Measurements from ENCODE around the gene DQX1. TPM values are rescaled to one million over a fixed set of nuclear protein-coding genes. Genes with fewer than 3 reads are reported as not detected.
A peak's percentile ranks its signal among the peaks of the same experiment; 100 is the strongest.

The DQX1 gene
- total RNA-seq, 1 donor from 2014 or later: 0.73 TPM

- ATAC-seq (ENCODE audit: low read depth): peak; percentile 39
- peaks cover 38% of the 10 kb centered on the region for H3K27me3 Mint-ChIP-seq
- POLR2A ChIA-PET: interaction anchor here (0.7 to 2.8 kb wide), 9 partner anchors 12 to 82 kb away, joined by 3 to 35 read pairs (median 5); partner anchors contain the start of genes AUP1, CCDC142, HTRA2 and MRPL53
- H3K9me3 Mint-ChIP-seq: no peaks in the 10 kb centered on the region
- peaks cover 70% of the 10 kb centered on the region for H3K4me1 Mint-ChIP-seq
- no peak for TF ChIP-seq CTCF (IDR thresholded peaks at IDR 0.05)
- H3K27ac Mint-ChIP-seq: peak overlapping the region; percentile 63
- peak overlapping the region; percentile 81 for H3K4me3 Mint-ChIP-seq
- peaks cover 33% of the 10 kb centered on the region for H3K36me3 Mint-ChIP-seq (ENCODE audit: low read depth)
- intact Hi-C loops (cut with micrococcal nuclease): loop anchor here (1.0 to 10.0 kb wide), 5 partner anchors 20 to 332 kb away; partner anchors contain the start of genes C2orf81, HK2, SEMA4F and TTC31
- CTCF ChIA-PET: interaction anchor here (0.7 to 2.5 kb wide), 6 partner anchors 17 to 86 kb away, joined by 3 to 12 read pairs (median 4); partner anchors contain the start of genes CCDC142 and TTC31
- DNase-seq: peak; percentile 67
Observed at GRCh38 chr2:74502720-74503505, 23.1 kb downstream of the DQX1 start.

DNA sequence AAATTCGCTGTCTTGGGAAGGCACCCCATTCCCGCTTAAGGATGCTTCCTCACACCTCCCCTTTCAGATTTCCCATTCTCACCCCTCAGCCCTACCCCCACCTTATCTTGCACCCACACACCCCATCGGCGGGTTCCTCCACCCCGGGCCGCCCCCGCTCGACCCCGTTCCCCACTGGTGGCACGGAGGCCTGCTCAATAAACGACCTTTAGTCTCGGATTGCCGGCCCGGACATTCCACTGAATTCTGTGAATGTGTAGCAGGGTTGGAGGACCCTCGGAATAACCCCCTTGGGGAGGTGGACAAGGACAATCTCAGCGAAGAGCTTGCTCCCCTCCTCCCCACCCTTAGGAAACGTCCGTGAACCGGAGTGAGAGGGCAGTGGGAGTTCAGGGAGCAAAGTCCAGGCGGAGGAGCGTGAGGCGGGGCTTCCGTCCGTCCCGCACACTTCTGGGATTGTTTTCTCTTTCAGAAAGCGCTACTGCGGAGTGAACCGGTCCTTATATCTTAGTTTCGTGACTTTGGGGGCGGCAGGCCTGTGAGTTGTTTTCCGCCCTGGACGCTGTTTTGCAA is 23.8 kb downstream of the DQX1 start:
- ATAC-seq (ENCODE audit: low read depth) (no peak), DNase-seq (no peak)
- Mint-ChIP-seq H3K9me3 (no peaks in the 10 kb centered on the region), H3K27ac (peak overlapping the region; percentile 61), H3K4me1 (peaks cover 69% of the 10 kb centered on the region), H3K27me3 (peaks cover 38% of the 10 kb centered on the region), H3K4me3 (peak overlapping the region; percentile 81), H3K36me3 (ENCODE audit: low read depth) (peaks cover 27% of the 10 kb centered on the region)
- intact Hi-C loops (cut with micrococcal nuclease): loop anchor here (10.0 kb wide), 2 partner anchors 153 to 333 kb away; partner anchors contain the start of genes HK2 and SEMA4F
- no peak for TF ChIP-seq CTCF (IDR thresholded peaks at IDR 0.05)
- CTCF ChIA-PET: no interaction called here
- POLR2A ChIA-PET: interaction anchor here (1.1 to 2.3 kb wide), 3 partner anchors 10 to 27 kb away, joined by 3 to 10 read pairs (median 4); partner anchors contain the start of genes AUP1 and HTRA2

- Mint-ChIP-seq H3K27ac (no peak overlapping the region), H3K4me3 (peak overlapping the region; percentile 81), H3K9me3 (no peaks in the 10 kb centered on the region), H3K27me3 (peaks cover 38% of the 10 kb centered on the region), H3K36me3 (ENCODE audit: low read depth) (peaks cover 22% of the 10 kb centered on the region), H3K4me1 (peaks cover 62% of the 10 kb centered on the region)
- no peak for DNase-seq
- POLR2A ChIA-PET: interaction anchor here (0.6 to 2.3 kb wide), 6 partner anchors 11 to 96 kb away, joined by 3 to 10 read pairs (median 4); partner anchors contain the start of genes AUP1, CCDC142, HTRA2 and MRPL53
- no peak for TF ChIP-seq CTCF (IDR thresholded peaks at IDR 0.05)
- ATAC-seq (ENCODE audit: low read depth): no peak
- intact Hi-C loops (cut with micrococcal nuclease): loop anchor here (10.0 kb wide), 2 partner anchors 153 to 333 kb away; partner anchors contain the start of genes HK2 and SEMA4F
- CTCF ChIA-PET: interaction anchor here (1.1 to 1.4 kb wide), 3 partner anchors 28 to 89 kb away, joined by 3 to 4 read pairs (median 3); partner anchors contain the start of genes AUP1 and HTRA2
Observed at GRCh38 chr2:74501335-74502071, 24.5 kb downstream of the DQX1 start.

- ChIA-PET POLR2A (interaction anchor here (0.7 to 2.5 kb wide), 8 partner anchors 8 to 87 kb away, joined by 3 to 11 read pairs (median 4); partner anchors contain the start of genes AUP1, CCDC142, HTRA2 and MRPL53), CTCF (interaction anchor here (1.1 to 1.5 kb wide), 4 partner anchors 29 to 90 kb away, joined by 3 to 5 read pairs (median 4); partner anchors contain the start of genes AUP1 and HTRA2)
- peaks cover 59% of the 10 kb centered on the region for H3K4me1 Mint-ChIP-seq
- intact Hi-C loops (cut with micrococcal nuclease): loop anchor here (10.0 kb wide), 2 partner anchors 154 to 334 kb away; partner anchors contain the start of genes HK2 and SEMA4F
- TF ChIP-seq CTCF (IDR thresholded peaks at IDR 0.05): no peak
- DNase-seq (no peak), ATAC-seq (ENCODE audit: low read depth) (no peak)
- H3K4me3 Mint-ChIP-seq: no peak overlapping the region
- H3K27ac Mint-ChIP-seq: no peak overlapping the region
- peaks cover 38% of the 10 kb centered on the region for H3K27me3 Mint-ChIP-seq
- H3K36me3 Mint-ChIP-seq (ENCODE audit: low read depth): peaks cover 19% of the 10 kb centered on the region
- H3K9me3 Mint-ChIP-seq: no peaks in the 10 kb centered on the region
Observed at GRCh38 chr2:74500578-74500946, 25.5 kb downstream of the DQX1 start.
